Ramos (cell line): ENCODE measurements around the gene NAALADL2.

Experiments
- in situ Hi-C: fragments of 300-500 bp; cut with MboI; formaldehyde crosslinking; loops from one replicate; pipeline ENCODE4 v1.14.3; 2022; ENCODE audit warnings: low sequenced_read_pairs; ENCODE audit not compliant: unreplicated experiment

Gene NAALADL2

DNA sequence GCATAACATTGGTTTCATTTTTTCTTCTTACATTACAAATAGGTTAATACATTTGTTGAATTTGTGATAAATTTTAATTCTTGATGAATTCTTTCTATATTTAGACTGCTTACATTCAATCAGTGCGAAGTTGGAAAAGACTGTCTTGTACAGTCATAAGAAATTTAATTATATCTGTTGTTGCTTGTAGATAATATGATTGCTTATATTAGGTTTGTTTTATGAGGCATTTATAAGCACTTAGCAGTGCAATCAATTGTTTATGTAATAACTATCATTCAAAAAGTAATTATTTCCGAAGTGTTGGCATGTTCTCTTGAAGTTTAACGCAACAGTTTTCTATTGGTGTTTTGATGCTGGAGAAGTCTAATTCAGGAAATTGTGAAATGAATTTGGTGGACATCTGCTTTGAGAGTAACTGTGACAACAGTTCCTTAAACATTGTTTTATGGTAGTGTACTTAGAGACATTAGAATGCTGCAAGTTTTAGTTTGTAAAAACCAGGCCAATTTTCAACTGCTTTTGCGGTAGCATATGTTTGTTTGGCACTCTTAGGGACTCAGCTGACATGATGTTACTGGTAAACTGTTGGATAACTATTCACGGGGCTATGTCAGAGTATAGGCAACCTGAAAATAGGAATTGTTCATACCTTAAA lies 99.7 kb downstream of the NAALADL2 start:
- in situ Hi-C loops, result no loop called here

DNA sequence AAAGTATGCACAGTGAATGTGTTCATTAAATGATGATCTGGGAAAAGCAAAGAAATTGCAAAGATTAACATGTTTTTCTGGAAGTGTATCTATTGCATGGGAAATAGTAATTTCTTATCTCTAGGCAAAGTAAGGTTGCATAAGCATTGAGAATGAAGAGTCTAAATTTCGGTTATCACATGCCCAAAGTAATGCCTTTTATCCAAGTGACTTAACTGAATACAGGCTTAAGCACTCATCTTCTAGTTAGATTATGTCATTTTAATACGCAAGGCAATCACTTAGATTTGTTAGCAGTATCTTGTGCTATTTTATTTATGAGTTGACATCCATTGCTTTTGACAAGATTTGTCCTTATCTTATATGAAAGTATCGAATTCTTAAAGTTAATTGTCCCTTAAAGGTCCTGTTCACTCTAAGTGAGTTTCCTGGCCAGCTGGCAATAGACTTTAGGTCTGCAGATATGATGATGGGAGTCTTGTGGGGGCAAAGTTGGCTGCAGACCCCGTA lies 100.5 kb downstream of the NAALADL2 start:
- in situ Hi-C loops, result no loop called here

DNA sequence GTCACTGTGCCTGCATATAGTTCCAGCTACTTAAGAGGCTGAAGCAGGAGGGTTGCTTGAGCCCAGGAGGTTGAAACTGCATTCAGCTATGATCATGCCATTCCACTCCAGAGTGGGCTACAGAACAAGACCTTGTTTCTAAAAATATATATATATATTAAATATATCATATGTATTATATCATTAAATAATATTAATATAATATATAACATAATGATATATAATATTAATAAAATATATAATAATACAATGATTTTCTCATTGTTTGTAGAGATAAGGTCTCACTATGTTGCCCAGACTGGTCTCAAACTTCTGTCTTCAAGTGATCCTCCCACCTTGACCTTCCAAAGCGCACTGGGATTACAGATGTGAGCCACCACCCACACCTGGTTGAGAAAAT lies 101.8 kb downstream of the NAALADL2 start:
- in situ Hi-C loops, result no loop called here

DNA sequence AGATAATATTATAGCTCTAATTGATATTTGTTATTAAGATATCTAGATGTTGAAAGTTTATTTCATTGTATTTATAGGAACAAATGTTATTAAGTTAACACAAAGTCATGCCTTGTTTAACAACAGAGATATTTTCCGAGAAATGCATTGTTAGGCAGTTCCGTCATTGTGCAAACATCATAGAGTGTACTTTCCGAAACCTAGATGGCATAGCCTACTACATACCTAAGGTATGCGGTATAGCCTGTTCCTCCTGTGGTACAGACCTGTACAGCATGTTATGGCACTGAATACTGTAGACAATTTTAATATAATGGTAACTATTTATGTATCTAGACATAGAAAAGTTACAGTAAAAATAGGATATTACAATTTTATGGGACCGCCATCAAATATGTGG lies 114.3 kb downstream of the NAALADL2 start:
- in situ Hi-C loops, result no loop called here

DNA sequence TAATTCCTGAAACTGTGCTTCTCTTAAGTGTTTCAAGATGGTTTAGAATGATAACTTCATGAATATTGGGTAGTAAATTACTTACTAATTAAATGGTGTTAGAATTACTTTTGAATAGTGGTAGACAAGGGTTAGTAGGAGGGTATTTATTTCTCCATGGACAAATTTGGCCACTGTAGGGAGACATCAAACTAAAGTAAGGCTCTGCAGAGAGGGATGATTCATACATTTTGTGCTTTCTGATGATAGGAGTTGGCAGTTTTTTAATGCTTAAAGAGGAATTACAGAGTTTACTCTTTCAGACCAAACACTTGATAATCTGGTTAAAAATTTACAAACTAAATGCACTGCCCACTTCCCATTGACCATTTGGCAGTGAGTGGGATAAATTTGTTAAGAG lies 127.6 kb downstream of the NAALADL2 start:
- in situ Hi-C loops, result no loop called here

DNA sequence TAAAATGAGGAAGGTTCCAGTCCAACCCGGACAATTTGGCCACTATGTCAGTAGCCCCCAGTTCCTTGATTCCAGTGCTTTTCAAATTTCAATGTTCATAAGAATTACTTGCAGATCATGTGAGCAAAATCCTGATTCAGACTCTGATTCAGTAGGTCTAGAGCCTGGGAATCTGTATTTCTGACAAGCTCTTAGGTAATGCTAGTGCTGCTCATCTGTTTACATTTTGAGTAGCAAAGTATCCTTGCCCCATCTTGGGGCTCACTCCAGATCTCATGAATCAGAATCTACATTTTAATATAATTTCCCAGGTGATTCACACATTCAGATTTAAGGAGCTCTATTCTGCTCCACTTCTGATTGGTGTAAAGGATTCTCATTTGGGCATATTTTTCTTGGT lies 142.0 kb downstream of the NAALADL2 start:
- in situ Hi-C loops, result no loop called here

DNA sequence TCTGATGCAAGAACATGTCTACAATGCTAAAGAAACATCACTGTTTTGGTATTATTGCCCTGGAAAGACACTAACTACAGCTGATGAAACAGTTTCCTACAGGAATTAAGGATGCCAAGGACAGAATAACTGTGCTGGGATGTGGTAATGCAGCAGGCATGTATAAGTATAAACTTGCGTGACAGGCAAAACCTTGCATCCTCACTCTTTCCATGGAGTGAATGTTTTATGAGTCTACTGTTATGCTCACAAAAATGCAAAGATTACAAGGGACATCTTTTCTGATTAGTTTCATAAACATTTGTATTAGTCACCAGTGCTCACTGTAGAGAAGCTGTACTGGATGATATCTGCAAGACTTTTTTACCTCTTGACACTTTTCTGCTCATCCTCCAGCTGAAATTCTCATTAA lies 143.6 kb downstream of the NAALADL2 start:
- in situ Hi-C loops, result no loop called here

DNA sequence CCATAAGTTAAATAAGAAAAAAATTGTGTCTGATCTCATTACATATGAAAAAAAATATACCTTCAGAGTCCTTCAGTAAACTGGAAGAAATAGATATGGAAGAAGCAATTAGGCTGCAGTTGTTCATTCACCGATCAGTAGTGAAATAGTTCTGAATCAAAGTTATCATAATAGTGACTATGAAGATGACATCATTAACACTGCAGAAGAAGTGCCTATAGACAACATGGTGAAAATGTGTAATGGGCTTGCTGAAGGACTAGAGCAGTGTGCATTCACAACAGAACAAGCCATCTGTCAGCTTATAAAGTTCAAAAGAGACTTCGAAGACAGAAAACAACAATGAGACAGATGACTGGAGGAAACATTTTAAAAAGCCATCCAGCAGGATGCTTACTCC lies 144.5 kb downstream of the NAALADL2 start:
- in situ Hi-C loops, result no loop called here

DNA sequence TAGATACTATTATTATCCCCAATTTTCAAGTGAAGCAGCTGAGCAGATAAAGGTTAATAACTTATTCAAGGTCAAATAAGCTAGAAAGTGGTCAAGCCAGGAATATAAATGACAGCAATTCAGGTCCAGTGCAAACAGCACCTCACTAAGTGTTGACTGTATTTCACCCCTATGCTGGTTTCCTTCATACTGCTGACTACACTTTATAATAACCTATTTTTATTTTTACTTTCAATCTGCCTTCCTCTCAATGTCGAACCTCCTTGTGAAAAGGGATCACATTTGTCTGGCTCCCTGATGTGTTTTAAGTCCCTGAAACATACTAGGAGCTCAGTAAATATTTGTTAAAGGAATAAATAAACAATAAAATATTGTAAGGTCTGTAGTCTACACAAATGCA lies 146.1 kb downstream of the NAALADL2 start:
- in situ Hi-C loops, result no loop called here

DNA sequence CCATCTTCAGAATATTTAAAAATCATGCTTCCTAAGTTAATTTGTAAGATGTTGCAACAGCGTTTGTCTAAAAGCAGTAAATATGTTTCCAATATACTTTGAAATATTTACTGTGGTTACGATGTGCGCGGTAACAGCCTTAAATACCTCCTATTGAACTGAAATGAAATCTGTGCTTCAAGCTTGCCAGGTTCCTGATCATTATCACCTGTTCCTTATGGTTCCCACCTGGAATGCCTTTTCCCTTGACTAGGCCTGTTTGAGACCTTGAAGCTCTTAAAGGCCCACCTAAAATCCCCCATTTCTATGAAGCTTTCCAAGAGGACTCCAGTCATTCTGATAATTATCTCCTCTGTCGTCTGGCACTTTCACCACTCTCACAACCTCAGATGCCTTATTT lies 146.7 kb downstream of the NAALADL2 start:
- in situ Hi-C loops, result no loop called here

DNA sequence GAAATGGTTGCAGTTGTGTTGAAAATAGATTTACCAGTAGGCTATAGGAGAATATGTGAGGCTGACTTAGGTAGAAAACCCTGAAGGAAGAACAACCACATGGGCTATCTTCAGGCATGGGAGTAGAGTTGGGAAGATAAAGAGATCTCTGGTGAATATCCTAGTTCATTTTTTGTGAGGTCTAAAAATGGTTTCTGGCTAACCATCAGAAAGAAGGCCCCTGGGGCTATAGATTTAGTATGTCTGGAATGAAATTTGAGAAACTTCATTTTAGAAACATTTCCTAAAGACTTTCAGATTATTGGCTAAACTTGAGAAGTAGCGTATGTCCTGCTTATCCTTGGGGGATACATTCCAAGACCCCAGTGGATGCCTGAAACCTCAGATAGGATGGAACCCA lies 148.2 kb downstream of the NAALADL2 start:
- in situ Hi-C loops, result no loop called here

DNA sequence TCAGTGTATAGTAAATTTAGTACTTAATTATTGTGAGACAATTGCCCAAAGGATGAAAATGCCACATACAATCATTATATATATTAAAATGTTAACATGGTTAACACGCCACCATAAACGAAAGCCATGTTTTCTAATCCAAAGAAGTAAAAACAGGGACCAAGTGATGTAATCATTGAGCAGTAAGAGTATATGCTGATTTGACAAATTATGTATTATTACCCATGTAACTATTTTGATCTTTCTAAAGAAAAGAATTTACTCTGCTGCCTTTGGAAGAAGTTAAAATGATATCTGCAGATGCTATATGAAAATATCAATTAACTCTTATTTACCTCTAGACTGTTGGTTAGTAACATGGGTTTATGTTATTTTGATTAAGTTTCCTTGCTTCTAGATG lies 150.2 kb downstream of the NAALADL2 start:
- in situ Hi-C loops, result no loop called here

DNA sequence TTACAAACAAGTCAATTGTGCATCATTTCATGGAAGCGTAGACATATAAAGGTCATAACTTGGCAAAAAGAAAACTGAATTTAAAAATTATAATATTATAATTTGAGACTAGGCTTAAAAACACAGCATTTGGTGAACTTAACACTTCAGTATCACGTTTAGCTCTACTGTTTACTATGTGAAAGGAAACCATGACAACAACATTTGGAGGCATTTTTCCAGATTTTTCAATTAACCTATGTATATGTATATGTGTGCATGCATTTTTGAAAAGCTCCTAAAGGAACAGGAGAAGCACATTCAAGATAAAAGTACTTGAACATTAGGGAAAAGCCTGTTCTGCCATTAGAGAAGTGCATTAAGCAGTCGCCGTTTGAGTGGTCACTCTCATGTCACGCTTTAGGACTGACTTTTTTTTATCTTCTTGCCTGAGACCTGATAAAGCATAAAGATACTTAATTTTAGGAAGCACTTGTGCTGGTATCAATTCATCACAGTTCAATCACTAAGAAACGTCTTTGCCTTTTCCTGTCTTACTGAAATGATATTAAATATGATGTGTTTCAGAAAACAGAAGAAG lies 156.0 kb downstream of the NAALADL2 start:
- in situ Hi-C loops, result no loop called here

DNA sequence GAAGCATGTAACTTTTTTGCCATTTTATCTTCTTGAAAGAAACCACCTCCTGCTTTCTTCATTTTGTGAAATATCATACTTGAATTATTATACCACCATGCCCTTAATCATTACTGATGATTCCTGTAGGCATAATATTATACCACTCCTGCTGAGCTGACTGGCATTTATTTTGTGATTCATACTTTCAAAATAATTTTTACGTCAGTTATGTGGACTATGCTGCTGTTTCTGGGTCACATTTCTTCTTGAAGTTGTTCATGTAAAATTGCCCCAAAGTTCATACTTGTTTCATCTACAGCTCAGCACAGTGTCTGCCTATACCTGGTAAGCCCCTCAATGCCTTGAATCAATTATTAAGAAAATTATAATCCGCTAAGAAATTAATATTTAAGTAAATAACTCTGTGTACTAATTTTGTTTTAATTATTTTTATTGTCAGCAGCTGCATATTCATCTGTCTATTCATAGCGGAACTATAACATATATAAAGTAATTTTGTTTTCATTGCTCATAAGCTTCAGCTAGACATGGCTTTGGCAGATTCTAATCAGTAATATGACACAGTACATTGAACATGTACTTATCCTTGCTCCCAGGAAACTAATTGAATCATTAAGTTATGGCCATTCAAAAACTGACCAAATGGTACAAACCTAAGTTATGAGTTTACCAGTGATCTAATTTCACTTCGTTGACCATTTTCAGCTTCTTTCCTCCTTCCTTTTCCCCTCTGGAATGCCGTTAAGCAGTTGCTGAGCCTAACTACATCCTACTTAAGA lies 160.0 kb downstream of the NAALADL2 start:
- in situ Hi-C loops, result no loop called here

DNA sequence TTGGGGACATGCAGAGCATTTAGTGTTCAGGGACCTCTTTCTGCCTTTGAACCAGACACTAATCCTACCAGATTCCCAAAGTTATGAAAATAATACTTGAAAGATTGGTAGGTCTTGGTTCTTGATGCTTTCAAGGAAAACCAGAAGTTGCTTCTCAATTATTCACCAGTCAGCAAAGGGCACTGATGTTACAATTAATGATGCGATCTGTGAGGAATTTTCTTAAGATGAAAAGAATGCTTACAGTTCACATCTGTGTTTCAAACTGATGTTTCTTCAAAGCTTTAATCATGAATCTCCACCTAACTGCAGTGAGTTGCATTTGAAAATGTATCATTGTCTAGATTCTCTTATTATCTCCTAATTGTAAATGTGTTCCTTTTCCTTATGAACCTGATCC lies 161.0 kb downstream of the NAALADL2 start:
- in situ Hi-C loops, result no loop called here

DNA sequence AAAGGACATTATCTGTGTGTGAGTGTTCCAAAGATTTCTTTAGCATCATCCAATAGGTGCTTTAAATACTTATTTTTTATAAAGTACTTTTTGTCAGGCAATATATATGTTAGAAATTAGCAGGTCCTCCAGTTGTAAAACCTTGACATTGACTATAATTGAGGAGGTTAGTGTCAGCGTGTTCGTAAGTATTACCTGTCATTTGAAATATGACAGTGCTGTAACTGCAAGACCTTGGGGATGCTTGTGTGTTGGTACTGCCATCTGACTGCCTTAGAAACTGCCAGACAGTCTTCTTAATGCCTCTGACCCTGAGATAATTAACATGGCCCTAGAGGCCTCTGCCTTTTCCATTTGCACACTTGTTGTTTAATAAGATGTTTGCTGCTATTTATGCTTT lies 170.7 kb downstream of the NAALADL2 start:
- in situ Hi-C loops, result no loop called here

DNA sequence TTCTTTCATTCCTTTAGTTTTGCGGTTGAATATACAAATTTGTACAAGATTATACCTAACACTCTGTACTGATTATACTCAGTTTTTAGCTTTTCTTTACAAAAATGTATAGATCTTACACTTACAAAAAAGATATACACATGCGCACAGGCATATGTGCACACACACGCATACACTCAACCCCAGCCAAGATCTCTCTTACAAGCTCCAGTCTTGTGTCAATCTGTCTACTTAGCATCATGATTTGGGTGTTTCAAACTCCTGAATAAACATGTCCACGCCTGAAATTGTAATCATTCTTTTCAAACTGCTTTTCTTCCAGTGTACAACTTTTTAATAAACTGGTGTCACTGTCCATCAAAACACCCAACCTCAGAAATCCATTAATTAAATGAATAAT lies 180.7 kb downstream of the NAALADL2 start:
- in situ Hi-C loops, result no loop called here

DNA sequence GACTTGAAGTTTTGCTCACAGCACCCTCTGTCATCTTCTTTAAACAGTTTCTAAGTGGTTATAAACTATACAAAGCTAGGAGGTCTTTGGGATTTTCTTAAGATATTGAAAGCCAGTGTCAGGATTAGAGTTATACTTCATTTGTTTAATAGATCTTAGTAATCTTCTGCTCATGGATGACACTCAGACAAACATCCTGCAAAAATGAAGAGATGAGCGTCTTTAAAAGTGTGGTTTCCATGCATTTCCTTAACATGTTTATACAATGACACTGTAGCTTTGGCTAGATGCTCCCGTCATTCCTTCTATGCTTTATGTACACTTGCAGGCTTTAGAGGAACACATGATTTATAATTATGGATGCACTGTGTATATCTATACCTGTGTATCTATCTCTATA lies 182.2 kb downstream of the NAALADL2 start:
- in situ Hi-C loops, result no loop called here

DNA sequence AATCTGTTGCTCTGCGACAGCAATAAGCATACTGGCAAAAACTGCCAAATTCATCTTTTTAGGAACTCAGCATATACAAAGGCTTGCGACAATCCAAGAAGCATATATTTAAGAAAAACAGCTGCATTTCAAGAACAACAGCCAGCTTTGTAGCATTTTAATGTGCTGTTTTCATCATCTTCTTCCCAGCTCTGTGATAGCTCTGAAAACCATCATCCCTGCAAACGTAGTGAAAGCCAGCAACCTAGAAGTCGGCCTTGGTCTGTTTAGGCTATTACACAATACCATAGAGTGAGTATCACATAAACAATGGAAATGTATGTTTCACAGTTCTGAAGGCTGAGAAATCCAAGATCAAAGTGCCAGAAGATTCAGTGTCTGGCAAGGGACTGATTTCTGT lies 187.5 kb downstream of the NAALADL2 start:
- in situ Hi-C loops, result no loop called here

DNA sequence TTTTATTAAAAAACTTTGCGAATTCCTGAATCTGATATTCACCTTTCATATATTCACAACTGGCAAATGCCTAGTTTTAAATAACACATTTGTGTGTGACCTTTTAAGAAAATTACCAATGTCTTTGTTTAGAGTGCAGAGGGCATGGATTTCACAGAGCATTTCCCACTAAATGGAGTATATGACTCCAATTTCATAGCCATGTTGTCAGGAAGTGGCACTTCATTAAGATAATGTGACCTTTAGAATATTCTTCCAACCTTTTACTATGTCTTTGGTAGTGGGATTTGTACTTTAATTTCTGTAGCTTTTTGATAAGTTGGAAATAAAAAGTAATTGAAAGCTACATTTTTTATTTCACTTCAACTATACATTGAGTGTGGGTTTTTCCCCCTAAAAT lies 188.7 kb downstream of the NAALADL2 start:
- in situ Hi-C loops, result no loop called here

DNA sequence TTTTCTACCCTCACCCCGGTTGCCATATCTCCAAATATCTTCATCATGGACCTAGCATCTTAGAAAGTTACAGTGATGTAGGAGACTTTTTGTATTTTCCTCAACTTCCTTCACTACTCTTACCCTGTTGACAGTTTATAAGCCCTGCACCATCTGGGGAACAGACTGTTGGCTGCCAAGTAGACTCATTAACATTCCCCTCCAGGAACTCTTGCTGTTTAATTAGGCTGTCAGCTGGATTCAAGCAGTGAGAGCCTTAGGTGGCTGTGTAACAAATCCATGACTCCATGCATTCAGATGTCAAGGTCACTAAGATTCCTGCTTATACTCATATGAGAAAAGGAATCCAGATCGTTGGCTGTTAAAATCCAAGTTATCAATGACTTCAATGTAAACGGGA lies 198.3 kb downstream of the NAALADL2 start:
- in situ Hi-C loops, result no loop called here

DNA sequence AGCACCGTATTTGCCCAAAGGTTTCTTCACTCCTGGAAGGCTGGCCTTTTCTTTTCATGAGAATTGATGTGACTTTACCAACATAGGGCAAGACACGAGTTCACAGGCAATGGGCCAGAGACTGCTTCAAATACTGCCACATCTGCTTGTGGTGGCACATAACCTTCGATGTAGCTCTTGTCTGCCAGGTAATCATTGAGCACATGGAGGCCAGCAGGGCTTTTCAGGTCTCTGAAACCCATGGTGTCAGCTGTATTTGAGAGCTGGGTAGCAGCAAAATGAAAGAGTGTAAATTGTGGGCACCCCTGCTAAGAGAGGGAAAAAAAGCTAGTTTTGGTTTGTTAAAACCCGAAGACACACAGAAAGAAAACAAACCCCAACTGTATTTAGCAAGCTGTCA lies 200.7 kb downstream of the NAALADL2 start:
- in situ Hi-C loops, result no loop called here
